ENCODE data around the gene STC2. TPM values are rescaled to one million over a fixed set of nuclear protein-coding genes. Genes with fewer than 3 reads are reported as not detected.

Gene STC2
- total and polyA plus RNA-seq, 2 of the 8 experiments (the other 6 are each of a cell fraction or from before 2014, with no cell fraction given) = 26.4 to 53.1 TPM

- no peak overlapping the region for H3K18ac ChIP-seq (ENCODE audit: extremely low read depth, low read length)
- no peak overlapping the region for H3K23ac ChIP-seq (ENCODE audit: insufficient read length)
- H3K4me2 ChIP-seq (ENCODE audit: insufficient read depth in 1 of 2, low read depth in 2 of 2, low read length in 2 of 2) = no peak overlapping the region
- H3K36me3 ChIP-seq (ENCODE audit: control insufficient read depth in 2 of 4, insufficient read depth in 4 of 4, low read length in 3 of 4) = no peaks in the 10 kb centered on the region
- no peak overlapping the region for H3K27ac ChIP-seq (ENCODE audit: low read depth, low read length)
- H2BK120ac ChIP-seq (replicated peaks; ENCODE audit: low read depth, low read length) = no peak overlapping the region
- no peak for TF ChIP-seq EP300 (IDR thresholded peaks at IDR 0.05; ENCODE audit: borderline replicate concordance in 1 of 2, low read depth in 2 of 2, low read length in 2 of 2)
- no peak for TF ChIP-seq USF2 (IDR thresholded peaks at IDR 0.05; ENCODE audit: low read length)
- TF ChIP-seq YY1 (IDR thresholded peaks at IDR 0.05; ENCODE audit: low read depth, low read length) = no peak
- no peak overlapping the region for H3K56ac ChIP-seq (replicated peaks; ENCODE audit: insufficient read length, low read depth, low read length)
- no peak overlapping the region for H2BK20ac ChIP-seq (ENCODE audit: low read length)
- no peak overlapping the region for H2AFZ ChIP-seq (ENCODE audit: low read length)
- H4K8ac ChIP-seq (ENCODE audit: extremely low read depth, insufficient read depth, low read length) = no peak overlapping the region
- FAIRE-seq (no peak), DNase-seq (ENCODE audit: low read depth in 1 of 2, low spot score in 2 of 2) (no peak)
- H4K91ac ChIP-seq (replicated peaks; ENCODE audit: insufficient read length, low read length) = no peak overlapping the region
- no peaks in the 10 kb centered on the region for H4K20me1 ChIP-seq (replicated peaks in 1 of 2; ENCODE audit: control insufficient read depth in 1 of 2, insufficient read depth in 2 of 2, low read length in 2 of 2)
- no peak overlapping the region for H2BK5ac ChIP-seq (ENCODE audit: low read depth, low read length)
- peaks cover 4 to 20% (median 11%) of the 10 kb centered on the region in 4 experiments for H3K4me1 ChIP-seq (replicated peaks in 1 of 4; ENCODE audit: control insufficient read depth in 3 of 4, insufficient read depth in 4 of 4, low read length in 3 of 4)
- CTCF ChIA-PET (ENCODE audit: partially characterized antibody) = interaction anchor here (0.6 to 1.7 kb wide), 6 partner anchors 9 to 284 kb away, joined by 3 to 6 read pairs (median 4); no protein-coding TSS in a partner anchor
- no peak overlapping the region for H4K5ac ChIP-seq (ENCODE audit: insufficient read length, low read depth, low read length)
- H3K23me2 ChIP-seq (ENCODE audit: low read depth, low read length) = peaks cover 4% of the 10 kb centered on the region; the same call in 1 of the 2 replicates
- no peaks in the 10 kb centered on the region for H3K79me1 ChIP-seq (ENCODE audit: low read depth, low read length)
- no peak overlapping the region for H3K4ac ChIP-seq (replicated peaks; ENCODE audit: insufficient read length, low read depth, low read length)
- no peak overlapping the region for H2BK15ac ChIP-seq (ENCODE audit: low read length)
- H3K4me3 ChIP-seq (ENCODE audit: extremely low read depth in 1 of 4, insufficient read depth in 2 of 4, low read depth in 3 of 4, low read length in 4 of 4) = no peak overlapping the region
- H3K9me3 ChIP-seq (ENCODE audit: insufficient read depth in 2 of 2, low read depth in 1 of 2, low read length in 1 of 2) = no peaks in the 10 kb centered on the region
- POLR2A ChIA-PET (ENCODE audit: partially characterized antibody) = interaction anchor here (4.9 to 25.8 kb wide), 2 partner anchors 27 to 39 kb away, joined by 32 to 536 read pairs; partner anchors contain the start of gene STC2
- no peak overlapping the region for H3K9ac ChIP-seq (replicated peaks in 1 of 4; ENCODE audit: extremely low read depth in 1 of 4, low read depth in 3 of 4, low read length in 3 of 4)
- peaks cover 0 to 4% (median 2%) of the 10 kb centered on the region in 4 experiments; a peak in 5 of 7 replicates for H3K27me3 ChIP-seq (replicated peaks in 1 of 4; ENCODE audit: control insufficient read depth in 3 of 4, extremely low read depth in 1 of 4, insufficient read depth in 3 of 4, low read length in 3 of 4)
- WGBS, 2 experiments (ENCODE audit: extremely low coverage in 1 of 2, insufficient coverage in 1 of 2, insufficient read length in 1 of 2, insufficient replicate concordance in 2 of 2, low coverage in 1 of 2, low lambda C conversion rate in 2 of 2, missing lambda C conversion rate in 1 of 2) = 56% methylated on average over 3 of the region's 3 CpGs; no CpG with 5 or more reads in 1 of the 2 experiments
- no peaks in the 10 kb centered on the region for H3K79me2 ChIP-seq (ENCODE audit: control insufficient read depth in 1 of 2, insufficient read depth in 2 of 2, low read length in 2 of 2)
- H3K14ac ChIP-seq (ENCODE audit: insufficient read length) = no peak overlapping the region
- H2AK5ac ChIP-seq (ENCODE audit: low read depth, low read length) = no peak overlapping the region
- H2BK12ac ChIP-seq (ENCODE audit: low read depth, low read length) = no peak overlapping the region
Measured at GRCh38 chr5:173289372-173289771, 38.8 kb downstream of the STC2 start.
